Lower leg skin (tissue), 3 donors: ENCODE data around the gene PNMA8B.

Experiments
- CTCF ChIP-seq, 3 donors: fragments of 450-650 bp; IDR thresholded peaks; one replicate each; pipeline ENCODE4 v1.5.1; 2016; ENCODE audit warnings: antibody characterized with exemption in 3 of 3, mild to moderate bottlenecking in 3 of 3, moderate library complexity in 2 of 3
- POLR2A ChIP-seq, 2 donors: fragments of 450-650 bp; IDR thresholded peaks; one replicate each; pipeline ENCODE4 v1.6.1; 2016 to 2017; ENCODE audit warnings: antibody characterized with exemption in 2 of 2, mild to moderate bottlenecking in 1 of 2, moderate library complexity in 1 of 2

GRCh38 chr19:46452186-46452585 is 43.5 kb downstream of the PNMA8B start:
- no peak for TF ChIP-seq CTCF (IDR thresholded peaks at IDR 0.05)
- TF ChIP-seq POLR2A (IDR thresholded peaks at IDR 0.05): no peak
